GM18951 (cell line): ENCODE measurements around the gene EPB41L2.
"Not testable (repeated sequence)": the region's sequence is repeated elsewhere in the genome, so short reads cannot be mapped to it uniquely, and the experiment has no call there.

Experiments used
- POLR2A ChIP-seq: IDR thresholded peaks from 4 replicates; pipeline ENCODE4 v1.6.1; 2011; ENCODE audit warnings: mild to moderate bottlenecking; ENCODE audit not compliant: insufficient read length, insufficient read depth; ENCODE audit errors: extremely low read depth
- in situ Hi-C: fragments of 300-500 bp; cut with MboI; formaldehyde crosslinking; loops from one replicate; pipeline ENCODE4 v1.12.0; 2022; ENCODE audit warnings: low sequenced_read_pairs, mixed read lengths, inconsistent platforms; ENCODE audit not compliant: unreplicated experiment

Gene EPB41L2

DNA sequence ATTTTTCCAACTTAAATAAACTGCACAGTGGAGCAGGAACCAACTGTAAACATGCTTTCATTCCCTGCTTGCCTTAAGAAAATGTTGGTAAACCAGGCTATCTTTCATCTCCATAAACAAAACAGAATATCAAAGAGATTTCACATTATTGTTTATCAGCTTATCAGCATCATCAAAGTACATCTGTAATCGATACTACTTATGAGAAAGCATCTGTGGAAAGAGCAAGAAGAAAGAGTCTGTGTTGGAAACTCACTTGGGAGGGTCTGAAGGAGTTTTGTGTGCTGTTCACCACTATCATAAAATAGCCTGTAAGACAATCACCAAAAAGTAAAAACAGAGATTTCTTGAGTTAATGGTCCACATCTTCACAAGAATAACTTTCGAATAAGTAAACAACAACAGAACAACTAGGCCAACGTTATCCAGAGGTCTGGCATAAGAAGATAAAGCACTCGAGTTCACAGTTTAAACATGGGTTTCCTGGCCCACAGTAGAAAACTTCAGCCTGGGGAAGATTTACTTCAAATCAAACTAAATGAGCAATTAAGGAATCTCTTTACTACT is 47.9 kb downstream of the EPB41L2 start:
- in situ Hi-C loops, result no loop called here

DNA sequence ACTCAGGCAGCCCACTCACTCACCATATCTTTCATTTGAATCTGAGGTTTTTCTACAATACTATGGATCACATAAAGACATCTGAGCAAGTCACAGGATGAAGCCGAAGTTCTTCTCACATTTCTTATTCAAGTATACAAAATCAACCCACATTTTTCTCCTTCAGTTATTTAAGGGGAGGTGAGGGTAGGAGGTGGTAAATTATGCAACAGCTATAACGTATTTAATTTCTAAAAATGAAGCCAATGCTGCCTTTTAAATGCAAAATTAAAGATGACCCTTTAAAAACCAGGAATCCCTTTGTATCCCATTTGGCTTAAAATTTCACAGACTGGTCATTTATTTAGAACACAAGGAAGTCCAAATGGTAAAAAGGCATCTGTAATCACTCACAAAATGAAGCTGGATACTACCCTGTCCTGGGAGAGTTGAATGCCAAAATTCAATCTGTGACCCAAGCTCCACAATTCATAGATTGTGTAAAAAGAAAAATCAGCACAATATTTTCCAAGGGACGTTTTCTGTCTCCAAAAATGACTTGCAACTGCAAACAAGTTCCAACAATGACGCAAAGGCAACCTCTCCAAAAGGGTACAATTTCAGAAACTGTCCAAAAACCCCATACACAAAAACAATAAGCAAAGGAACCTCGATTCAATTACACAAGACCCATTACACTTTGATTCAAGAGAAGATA is 48.8 kb downstream of the EPB41L2 start:
- in situ Hi-C loops, result no loop called here
- no peak for TF ChIP-seq POLR2A

More for the DNA sequence above, 47.9 kb downstream of the EPB41L2 start:
- TF ChIP-seq POLR2A, result no peak

GRCh38 chr6:131013495-131013894 is 49.5 kb downstream of the EPB41L2 start:
- in situ Hi-C loops, result no loop called here
- TF ChIP-seq POLR2A, result no peak

GRCh38 chr6:131009790-131010189 is 53.3 kb downstream of the EPB41L2 start:
- in situ Hi-C loops, result no loop called here
- no peak for TF ChIP-seq POLR2A

DNA sequence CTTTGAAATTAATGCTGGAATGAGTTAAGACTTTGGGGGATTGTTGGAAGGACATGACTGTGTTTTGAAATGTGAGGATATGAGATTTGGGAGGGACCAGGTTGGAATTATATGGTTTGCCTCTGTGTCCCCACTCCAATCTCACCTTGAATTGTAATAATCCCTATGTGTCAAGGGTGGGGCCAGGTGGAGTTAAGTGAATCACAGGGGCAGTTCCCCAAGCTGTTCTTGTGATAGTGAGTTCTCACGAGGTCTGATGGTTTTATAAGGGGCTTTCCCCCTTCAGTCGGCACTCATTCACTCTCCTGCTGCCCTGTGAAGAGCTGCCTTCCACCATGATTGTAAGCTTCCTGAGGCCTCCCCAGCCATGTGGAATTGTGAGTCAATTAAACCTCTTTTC is 54.1 kb downstream of the EPB41L2 start:
- in situ Hi-C loops, result not testable (repeated sequence)

GRCh38 chr6:131007964-131008363 is 55.1 kb downstream of the EPB41L2 start:
- in situ Hi-C loops, result not testable (repeated sequence)

DNA sequence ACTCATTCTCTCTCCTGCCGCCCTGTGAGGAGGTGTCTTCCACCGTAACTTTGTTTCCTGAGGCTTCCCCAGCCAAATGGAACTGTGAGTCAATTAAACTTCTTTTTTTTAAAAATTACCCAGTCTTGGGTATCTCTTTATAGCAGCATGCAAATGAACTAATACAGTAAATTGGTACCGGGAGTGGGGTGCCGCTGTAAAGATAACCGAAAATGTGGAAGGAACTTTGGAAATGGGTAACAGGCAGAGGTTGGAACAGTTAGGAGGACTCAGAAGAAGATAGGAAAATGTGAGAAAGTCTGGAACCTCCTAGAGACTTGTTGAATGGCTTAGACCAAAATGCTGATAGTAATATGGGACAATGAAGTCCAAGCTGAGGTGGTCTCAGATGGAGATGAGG is 55.8 kb downstream of the EPB41L2 start:
- TF ChIP-seq POLR2A, result no peak
- in situ Hi-C loops, result no loop called here

DNA sequence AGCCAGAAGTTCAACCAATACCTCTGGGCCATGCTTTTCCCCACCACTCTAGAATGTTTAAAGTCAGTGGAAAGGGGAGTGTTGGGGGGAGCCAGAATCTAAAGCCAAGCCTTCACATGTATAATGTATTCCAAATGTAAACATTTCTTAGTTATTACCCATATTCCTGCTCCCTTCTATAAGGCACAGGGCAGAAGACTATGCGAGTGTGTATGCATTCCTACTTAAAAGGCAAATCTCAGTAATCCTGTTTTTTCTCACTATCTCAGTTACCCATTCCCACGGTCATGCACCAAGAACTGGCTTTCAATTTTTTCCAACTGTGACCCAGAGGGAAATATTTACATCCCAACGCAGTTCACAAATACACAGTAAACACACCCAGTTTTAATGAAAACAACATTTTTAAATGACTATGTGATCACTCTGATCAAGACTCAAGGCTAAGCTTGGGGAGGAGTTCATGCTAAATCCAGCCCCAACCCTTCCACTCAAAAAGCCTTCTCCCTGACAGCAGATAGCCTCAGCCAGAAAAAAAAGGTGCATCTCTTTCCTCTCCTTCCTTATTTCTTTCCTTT is 57.5 kb downstream of the EPB41L2 start:
- no peak for TF ChIP-seq POLR2A
- in situ Hi-C loops, result no loop called here

DNA sequence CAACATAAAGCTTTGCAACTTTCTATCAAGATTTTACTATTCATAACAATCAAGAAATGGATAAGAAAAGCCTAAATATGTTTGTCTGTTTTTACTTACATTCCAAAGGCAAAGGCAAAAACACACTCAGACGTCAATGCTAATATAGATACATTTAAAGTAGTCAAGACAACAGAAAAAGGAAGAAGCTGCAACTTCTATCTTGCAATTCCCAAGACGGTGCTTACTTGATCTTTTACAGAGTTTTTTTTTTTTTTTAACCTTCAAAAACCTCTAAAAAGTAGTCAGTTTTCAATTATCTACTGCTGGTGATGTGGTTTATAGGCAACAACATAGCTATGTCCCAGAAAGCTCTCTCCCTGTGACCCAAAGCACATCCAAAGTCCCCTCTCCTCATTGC is 58.1 kb downstream of the EPB41L2 start:
- no peak for TF ChIP-seq POLR2A
- in situ Hi-C loops, result no loop called here

- TF ChIP-seq POLR2A, result no peak
- in situ Hi-C loops, result no loop called here
Observed at GRCh38 chr6:131004387-131004755, 58.7 kb downstream of the EPB41L2 start.

GRCh38 chr6:131003488-131004386 is 59.3 kb downstream of the EPB41L2 start:
- in situ Hi-C loops, result no loop called here
- TF ChIP-seq POLR2A, result no peak

DNA sequence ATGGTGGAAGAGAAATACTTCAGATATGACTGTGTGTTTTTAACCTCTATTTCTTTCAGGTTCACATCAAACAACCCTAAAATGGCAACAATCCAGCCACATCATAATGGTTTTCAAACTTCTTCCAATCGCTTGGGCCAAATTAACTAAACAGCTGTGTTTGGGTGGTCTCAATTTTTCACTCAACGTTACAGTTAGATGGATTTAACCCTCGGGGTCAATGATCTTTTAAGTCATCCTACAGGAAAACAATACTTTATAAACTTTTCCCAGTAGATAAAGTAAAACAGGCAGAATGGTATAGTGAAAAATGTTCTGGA is 60.4 kb downstream of the EPB41L2 start:
- TF ChIP-seq POLR2A, result no peak
- in situ Hi-C loops, result no loop called here

DNA sequence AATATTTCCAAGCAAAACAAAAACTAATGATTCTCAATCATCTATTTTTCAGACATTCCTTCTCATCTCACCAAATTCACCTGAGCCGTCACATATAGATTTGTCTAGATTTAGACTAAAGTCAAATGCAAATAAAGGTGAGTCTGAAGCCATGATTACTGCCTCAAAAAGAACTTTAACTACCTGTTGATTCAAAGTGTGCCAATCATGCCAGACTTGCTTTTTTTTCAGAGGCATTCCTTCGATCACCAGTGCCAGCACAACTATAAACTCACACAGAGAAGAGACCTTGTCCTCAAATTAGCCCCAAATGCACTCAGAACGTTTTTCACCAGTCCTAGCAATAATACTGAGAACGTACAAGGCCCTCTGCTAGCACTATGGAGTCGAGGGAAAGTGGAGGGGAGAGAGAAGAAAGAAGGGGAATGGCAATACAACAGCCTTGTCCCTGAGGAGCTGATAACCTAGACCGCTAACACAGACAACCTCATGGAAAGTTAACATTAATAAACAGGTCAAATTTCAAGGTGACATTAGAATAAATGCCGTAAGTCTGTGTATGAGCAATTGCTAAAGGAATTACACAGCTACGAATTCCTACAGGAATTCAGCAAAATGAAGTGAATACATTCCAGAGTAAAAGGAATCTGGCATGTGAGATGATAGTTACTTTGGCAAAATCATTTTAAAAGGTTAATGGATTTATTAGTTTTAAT is 60.9 kb downstream of the EPB41L2 start:
- in situ Hi-C loops, result no loop called here
- TF ChIP-seq POLR2A, result no peak
